HG03039 (cell line): ENCODE measurements around the gene CAPN13.

Experiments
- ATAC-seq: cut with Tn5 transposase; IDR thresholded peaks from one replicate; pipeline ENCODE4 v1.9.1; 2021; ENCODE audit warnings: mild to moderate bottlenecking, moderate library complexity; ENCODE audit not compliant: unreplicated experiment

The CAPN13 gene

GRCh38 chr2:30764021-30764800 is 43.0 kb downstream of the CAPN13 start:
- no peak for ATAC-seq

DNA sequence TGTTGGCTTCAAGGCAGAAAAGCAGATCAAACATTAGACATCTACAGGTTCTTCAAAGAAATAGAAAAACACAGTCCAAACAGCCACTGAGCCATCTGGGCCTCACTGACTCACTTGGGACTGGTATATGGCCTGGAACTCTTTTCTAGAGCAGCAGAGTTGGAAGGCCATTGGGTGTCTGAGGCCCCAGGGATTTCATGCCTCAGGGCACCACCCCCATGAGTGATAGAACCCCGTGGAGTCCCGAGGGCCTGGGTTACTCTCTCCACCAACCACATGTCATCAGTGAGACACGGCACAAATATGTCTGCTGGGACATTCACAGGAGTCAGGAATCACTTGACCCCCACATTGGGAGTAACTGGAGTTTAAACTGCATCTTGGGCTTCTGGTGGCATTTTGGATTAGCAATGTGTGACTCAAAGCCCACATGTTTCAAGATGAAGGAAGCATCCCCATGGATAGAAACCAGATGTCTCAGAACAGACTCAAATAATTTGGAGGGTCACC is 44.0 kb downstream of the CAPN13 start:
- ATAC-seq, result no peak

GRCh38 chr2:30761226-30761625 is 46.0 kb downstream of the CAPN13 start:
- no peak for ATAC-seq

DNA sequence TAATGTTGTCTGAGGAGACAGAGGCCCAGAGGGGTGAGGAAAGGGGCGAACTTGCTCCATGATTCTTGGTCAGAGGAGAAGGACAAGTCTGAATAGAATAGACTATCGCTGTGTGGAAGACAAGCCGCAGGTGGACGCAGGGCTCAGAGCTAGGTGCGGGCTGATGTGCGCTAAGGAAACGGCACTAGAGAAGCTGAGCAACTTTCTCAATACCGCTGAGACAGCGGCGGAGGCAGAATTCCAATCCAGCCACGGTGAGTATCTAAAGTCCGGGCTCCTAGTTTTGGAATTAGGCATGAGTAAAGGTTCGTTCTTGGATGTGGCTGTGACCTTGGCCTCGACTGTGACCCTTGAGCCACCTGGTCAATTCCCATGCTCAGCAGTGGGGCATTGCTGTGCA is 47.8 kb downstream of the CAPN13 start:
- no peak for ATAC-seq

DNA sequence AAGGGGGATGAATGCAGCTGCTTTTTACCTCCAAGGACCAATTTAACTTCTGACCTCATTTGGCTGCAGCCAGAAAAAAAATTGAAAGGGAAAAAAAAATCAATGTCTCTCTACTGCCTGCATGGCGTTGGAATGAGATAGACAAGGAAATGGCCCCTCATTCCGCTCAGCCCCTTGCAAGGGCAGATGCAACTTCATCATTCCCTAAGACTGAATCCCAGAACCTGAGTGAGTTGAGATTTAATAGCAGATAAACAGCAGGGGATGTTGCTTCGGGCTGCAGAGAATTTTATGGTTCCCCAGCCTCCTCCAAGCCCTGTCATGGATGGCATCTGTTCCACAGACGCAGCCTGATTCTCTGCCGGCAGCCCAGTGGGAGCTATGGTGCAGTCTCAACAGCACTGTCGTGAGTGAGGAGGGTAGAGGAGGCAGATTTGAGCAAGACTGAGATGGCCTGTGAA is 49.0 kb downstream of the CAPN13 start:
- ATAC-seq, result no peak

DNA sequence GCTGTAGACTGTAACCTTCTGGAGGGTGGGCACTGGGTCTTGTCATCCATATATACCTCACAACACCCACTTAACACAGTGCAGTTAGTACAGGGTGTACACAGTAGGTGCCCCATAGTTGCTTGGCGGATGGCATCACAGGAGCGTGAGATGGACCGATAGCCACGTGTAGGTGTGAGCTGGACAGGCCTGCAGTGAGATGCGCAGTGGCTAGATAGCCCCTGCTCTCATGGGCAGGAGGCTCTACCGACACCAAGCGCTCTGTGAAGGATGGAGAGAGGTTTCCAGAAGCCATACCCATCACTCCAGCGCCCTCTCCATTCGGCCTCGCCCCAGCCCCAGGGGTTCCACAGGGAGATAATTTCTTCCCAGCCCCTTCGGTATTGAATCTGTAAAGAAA is 49.5 kb downstream of the CAPN13 start:
- no peak for ATAC-seq

DNA sequence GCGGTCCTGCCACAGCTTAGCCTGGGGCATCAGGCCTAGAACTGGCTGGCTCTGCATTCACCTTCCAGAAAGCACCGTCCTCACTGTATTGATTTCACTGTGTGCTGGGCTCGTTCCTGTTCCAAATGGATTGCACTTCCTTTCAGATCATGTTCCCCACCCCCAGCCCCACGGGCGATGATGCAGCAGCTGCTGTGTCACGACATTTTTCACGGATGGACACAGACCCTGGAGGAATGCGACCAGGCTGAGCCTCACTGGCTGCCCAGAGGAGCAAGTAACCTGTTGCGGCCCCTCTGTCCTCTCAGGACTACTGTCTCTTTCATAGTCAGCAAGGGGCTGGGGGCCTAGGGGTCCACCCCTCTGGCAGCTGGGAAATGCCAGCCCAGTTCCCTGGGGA is 50.3 kb downstream of the CAPN13 start:
- ATAC-seq, result no peak

DNA sequence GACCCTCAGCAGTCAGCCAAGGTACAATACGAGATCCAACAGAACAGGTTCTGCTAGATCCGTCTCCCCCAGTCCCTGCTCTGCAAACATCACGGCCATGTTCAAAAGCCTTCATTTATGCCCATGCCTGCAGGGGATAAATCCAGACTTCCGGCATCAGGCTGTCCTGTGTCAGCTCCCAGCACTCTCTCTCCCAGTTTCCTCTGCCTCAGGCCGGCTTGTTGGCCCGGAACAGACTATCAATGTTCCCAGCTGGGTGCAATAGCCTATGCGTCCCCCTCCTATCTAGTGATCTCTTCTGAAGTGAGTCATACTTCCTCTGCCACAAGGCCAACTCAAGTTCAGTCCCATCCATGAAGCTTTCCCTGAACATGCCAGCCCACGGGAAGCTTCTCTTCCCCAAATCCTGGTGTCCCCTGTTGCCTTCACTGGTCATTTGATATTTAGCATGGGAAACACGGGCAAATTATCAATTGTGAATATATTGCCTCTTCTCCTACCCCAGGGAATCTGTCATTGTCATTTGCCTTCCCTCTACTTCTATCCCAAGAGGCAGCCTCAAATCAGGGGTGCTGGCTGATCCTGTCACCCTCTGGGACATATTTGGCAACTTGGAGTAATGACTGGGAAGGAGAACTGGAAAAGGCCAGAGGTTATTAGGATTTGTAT is 51.1 kb downstream of the CAPN13 start:
- no peak for ATAC-seq

- ATAC-seq, result no peak
Observed at GRCh38 chr2:30753630-30754029, 53.6 kb downstream of the CAPN13 start.

DNA sequence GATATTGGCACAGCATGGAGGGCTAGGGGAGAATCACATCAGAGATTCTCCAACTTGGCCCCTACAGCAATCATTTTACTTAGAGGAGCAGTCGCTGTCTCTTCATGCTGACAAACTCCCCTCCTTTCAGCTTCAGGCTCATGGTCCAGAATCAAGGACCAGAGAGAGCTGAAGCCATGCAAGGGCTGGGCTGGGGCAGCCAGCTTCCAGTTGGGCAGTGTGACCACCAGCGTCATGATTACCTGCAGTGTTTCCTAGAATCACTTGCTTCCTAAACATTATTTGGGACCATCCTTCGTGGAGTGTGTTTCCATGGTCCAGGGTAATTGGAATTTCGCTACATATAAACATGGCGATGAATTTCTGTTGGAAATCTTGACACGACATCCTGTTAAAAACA is 54.4 kb downstream of the CAPN13 start:
- no peak for ATAC-seq

- no peak for ATAC-seq
Observed at GRCh38 chr2:30747206-30747605, 60.0 kb downstream of the CAPN13 start.

DNA sequence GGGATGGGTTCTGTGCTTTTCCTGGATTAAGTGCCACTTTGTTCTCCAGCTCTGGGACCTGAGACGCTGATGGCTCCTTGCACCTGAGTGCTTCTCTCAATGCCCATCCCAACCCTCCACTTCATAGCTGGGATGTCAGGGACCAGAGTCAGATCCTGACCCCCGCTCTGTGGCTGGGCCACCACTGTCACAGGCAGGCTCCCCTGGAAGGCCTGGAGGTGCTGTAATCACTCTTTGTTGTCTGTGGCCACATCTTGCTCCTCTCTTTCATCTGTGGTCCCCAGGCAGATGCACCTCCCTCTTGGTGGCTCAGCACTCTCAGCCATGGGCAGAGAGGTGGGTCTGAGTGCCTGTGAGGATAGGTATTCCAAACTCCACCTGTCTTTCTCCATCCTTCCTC is 62.4 kb downstream of the CAPN13 start:
- no peak for ATAC-seq

GRCh38 chr2:30741576-30741975 is 65.7 kb downstream of the CAPN13 start:
- no peak for ATAC-seq

GRCh38 chr2:30738141-30738911 is 68.9 kb downstream of the CAPN13 start:
- ATAC-seq, result no peak

GRCh38 chr2:30737326-30737610 is 70.0 kb downstream of the CAPN13 start:
- no peak for ATAC-seq

DNA sequence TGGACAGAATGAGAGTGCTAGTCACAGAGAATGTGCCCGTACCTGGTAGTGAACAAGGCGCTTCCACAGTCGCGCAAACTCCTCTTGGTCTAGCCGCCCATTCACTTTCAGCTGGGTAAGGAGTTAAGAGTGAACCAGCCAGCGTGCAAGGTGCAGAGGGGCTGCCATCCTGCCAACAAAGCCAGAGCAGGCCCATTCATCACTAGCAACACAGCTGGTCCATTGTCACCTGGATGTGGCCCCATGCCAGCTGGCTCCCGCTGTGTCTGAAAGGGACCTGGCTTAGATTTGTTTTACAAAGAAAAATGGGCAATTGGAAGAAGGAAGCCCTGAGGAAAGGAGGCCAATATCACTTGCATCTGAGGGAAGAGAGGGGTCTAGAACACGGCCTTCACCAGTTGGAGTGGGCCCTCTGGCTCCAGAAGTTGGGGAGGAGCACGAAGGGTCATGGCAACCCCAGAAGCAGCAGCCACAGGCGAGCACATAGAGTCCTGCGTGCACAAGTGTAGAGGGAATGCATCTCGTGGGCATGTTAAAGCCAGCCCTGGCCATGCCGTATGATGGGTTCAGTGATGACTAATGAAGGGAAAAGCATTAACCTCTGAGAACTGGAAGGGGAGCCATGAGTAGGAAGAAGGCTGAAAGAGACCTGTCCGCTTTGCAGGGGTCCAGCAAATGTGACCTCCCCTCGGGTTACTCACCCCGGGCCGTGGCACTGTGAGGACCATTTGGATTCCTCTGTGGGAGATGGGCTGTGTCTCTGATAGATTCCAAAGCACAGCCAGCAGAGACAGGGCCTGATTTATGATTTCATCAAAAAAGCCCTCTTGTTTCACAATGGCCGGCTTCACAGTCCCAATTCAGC is 70.6 kb downstream of the CAPN13 start:
- ATAC-seq, result no peak

GRCh38 chr2:30733876-30734520 is 73.2 kb downstream of the CAPN13 start:
- no peak for ATAC-seq

DNA sequence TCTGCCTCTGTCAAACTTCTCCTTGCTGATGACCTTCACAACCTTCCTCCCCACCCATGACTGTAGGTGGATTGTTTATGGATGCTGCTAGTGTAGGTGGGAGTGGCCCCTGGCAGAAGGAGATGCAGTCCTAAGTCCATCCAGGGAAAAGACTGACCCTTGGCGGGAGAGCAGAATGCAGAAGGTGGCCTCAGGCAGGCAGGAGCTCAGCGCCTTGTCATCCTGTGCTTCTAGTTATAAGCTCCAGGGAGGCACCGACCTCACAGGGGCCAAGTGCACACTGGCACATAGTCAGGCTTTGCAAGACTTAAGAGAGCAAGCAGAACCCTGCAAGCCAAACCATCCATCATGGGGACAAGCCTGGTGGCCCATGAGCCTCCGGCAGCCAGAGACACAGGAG is 74.4 kb downstream of the CAPN13 start:
- ATAC-seq, result no peak

- no peak for ATAC-seq
Observed at GRCh38 chr2:30732376-30732775, 74.9 kb downstream of the CAPN13 start.

GRCh38 chr2:30731706-30732105 is 75.5 kb downstream of the CAPN13 start:
- no peak for ATAC-seq
